NK-92 treated with Interleukin-12 subunit alpha and Interleukin-12 subunit beta, amount 100 ng/mL, for 24 hours (cell line): ENCODE results near the gene ZGRF1.
"Not testable (repeated sequence)": the region's sequence is repeated elsewhere in the genome, so short reads cannot be mapped to it uniquely, and the experiment has no call there.

Source experiments
- DNase-seq: peaks from one replicate; lab custom pipeline; 2025; lab: John Stamatoyannopoulos, UW

The ZGRF1 gene

GRCh38 chr4:112636688-112637551, at the start of gene ZGRF1, which contains the start of gene LARP7:
Gene ZGRF1, minus strand, starts transcription at chr4:112636909. Its CDS starts 3,733 bp downstream, at chr4:112633176.
Gene LARP7, plus strand, starts transcription at chr4:112637143. Its CDS starts 7,527 bp downstream, at chr4:112644670.
- peak; percentile 95 for DNase-seq

GRCh38 chr4:112680996-112681395, 44.3 kb upstream of the ZGRF1 start:
- no peak for DNase-seq

DNA sequence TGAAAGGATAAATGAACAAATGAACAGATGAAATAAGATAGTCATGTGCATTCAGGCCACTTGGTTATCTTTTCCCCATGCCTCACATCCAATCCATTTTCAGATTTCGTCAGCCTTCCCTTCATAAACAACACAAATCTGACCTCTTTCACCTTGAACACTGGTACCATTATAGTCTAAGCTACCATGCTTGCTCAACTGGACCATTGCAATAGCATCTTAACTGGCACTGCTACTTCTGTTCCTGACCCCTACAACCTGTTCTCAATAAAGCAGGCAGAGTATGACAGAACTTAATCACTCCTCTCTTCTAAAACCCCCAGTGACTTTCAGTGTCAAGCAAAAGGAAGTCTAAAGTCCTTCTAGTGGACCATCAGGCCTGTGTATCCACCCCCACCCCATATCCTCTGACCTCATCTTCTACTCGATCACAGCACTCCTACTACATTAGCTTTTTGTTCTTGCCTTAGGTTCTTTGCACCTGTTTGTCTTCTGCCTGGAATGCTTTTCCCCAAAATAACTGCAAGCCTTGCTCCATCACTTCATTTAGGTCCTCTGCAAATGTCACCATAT, 40.9 kb upstream of the ZGRF1 start:
- no peak for DNase-seq

- no peak for DNase-seq
Measured at GRCh38 chr4:112674376-112674775, 37.7 kb upstream of the ZGRF1 start.

DNA sequence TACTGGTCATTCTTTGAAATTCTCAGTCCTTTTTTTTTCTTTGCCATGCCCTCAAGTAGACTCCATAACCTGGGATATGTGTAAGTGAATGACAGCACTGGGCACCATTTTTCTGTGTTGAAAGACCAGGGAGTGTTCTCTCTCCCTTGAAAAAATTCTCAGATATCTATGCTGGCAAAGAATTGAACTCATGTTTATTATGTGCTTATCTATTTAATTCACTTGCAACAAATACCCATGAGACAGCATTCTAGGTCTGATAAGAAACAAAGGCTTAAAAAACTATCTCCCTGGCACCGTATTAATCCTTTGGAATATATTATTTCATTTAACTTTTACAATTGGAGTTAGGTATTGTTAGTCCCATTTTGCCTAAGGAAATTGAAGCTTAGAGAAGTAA, 37.0 kb upstream of the ZGRF1 start:
- no peak for DNase-seq

DNA sequence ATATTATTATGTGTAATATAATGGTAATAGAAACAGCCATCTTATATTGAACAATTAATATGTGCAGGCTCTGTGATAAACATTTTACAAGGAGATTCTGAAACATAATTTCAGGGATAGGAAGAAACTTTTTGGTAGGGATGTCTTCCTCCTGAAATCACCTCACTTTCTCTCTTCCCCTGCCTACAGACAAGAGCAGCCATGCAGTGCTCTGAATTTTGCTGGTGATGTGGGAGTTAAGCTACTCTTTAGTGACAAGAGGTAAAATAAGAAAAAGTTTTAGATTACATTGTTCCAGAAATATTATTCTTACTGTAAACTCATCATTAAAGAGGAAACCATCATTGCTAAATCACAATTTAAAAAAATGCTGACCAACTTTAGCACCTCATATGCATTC, 36.4 kb upstream of the ZGRF1 start:
- DNase-seq = no peak

- no peak for DNase-seq
Measured at GRCh38 chr4:112668131-112668530, 31.4 kb upstream of the ZGRF1 start.

GRCh38 chr4:112664611-112665010, 27.9 kb upstream of the ZGRF1 start:
- no peak for DNase-seq

- DNase-seq = not testable (repeated sequence)
Measured at GRCh38 chr4:112656115-112656514, 19.4 kb upstream of the ZGRF1 start.

DNA sequence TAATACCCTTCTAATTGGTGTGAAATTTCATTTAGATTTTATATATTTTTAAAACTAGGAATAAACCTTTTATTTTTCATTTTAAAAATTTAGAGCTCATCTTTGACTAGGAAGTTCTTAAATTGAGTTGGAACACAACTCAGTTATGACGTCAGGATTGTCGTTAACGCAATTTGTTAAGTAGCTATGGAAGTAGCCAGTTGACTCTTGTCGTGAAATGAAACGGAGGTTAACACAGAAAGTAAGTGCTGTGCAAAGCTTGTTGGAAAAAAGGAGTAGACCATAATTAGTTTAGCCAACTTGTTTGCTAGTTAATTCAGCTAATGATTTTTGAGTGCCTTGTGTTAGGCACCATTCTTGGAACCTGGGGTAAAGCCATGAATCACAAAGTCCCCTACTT, 18.6 kb upstream of the ZGRF1 start:
- no peak for DNase-seq

DNA sequence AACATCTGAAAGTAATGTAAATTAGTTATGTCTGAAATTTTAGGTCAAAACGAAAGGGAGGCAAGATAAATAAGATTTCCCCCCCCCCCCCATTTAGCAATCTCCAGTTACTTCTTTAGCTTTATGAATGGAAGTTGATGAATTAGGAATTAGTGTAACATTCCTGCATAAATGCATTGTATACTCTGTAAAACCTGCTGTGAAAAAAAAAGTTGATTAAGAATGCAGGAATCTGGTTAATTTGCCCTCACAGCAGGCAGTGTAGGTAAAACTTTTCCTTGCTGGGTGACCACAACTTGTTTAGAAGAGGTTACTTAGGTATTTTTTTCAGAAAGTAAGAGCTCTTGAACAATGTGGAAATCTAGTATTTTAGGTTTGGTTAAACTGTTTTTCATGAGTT, 15.5 kb upstream of the ZGRF1 start:
- no peak for DNase-seq

DNA sequence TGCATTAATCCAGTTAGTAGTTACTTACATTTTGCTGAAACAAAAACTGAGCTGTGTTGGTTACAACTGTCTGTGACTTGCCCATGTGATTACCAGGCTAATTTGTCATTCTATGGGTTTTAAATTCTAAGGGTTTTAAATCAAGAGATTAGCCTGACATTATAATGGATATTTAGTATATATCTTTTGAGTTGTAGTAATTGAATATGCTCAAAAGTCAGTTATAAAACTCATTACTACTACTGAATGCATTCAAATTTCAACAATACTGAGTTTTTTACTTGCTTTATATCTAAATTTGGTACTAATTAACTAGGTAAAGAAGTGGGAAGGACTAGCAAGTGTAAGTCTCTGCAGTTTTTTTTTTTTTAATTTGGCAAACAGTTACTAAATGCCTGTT, 14.9 kb upstream of the ZGRF1 start:
- DNase-seq = no peak

DNA sequence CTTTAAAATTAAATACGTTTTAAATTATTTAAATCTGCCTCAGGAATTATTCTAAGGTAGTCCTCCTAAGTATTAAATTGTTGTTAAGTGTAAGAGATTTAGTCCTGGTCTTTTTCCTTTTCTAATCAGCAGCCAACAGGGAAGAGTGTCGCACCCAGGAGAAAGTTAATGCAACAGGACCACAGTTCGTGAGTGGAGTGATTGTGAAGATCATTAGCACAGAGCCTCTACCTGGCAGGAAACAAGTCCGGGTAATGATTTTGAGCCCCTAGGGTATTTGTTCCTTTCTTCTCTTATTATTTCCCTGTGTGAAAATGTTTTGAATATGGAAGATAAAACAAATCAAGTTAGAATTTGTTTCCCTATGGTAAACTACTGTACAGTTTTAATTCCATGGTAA, 13.6 kb upstream of the ZGRF1 start:
- no peak for DNase-seq

DNA sequence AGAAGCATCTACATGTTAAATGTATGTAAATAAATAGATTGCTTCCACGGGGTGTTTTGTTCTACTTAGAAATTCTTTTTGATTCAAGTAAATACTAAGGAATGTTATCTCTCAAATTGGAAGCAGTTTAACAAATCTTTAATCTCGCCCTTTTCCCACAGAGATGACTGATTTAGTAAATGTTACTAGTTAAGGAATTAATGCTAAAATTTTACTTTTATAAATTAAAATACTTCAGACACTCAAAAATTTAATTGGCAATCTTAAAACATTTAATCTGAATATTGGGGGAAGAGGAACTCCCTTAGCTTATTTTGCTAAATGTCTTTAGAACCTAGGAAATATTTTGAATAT, 12.3 kb upstream of the ZGRF1 start:
- no peak for DNase-seq

DNA sequence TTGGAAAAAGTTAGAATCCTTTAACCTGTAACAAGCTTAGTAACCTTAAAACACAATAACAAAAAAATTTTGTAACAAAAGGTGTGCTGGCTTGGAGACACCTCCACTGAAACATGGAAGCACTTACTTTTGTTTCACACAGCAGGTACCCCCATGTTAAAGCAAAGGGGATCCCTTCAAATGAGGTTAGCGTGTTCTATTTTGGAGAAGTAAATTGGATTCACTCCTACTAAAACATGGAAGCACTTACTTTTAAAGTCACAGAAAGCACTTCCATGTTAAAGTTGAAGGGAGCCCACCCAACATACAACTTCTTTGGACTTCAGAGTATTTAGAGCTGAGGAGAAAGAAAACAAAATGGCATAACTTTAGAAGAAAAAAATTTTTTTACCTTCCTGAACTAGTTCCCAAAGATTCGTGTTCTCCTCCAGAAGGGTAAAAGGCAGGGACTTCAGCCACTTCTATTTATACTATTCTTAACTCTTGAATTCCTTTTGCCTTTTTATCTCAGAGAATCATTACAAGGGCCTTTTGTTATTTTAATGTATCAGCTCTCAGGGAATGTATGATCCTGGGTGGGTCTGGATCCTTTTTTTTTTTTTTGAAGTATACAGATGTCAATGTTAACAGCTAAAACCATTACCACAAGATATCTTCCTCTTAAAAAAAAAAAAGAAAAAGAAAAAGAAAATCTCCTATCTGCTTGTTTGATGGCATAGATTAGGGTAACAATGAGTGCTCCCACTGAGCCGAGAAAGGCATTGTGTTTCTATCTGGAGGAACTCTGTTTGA, 11.8 kb upstream of the ZGRF1 start:
- no peak for DNase-seq

- DNase-seq = no peak
Measured at GRCh38 chr4:112647785-112648184, 11.1 kb upstream of the ZGRF1 start.

DNA sequence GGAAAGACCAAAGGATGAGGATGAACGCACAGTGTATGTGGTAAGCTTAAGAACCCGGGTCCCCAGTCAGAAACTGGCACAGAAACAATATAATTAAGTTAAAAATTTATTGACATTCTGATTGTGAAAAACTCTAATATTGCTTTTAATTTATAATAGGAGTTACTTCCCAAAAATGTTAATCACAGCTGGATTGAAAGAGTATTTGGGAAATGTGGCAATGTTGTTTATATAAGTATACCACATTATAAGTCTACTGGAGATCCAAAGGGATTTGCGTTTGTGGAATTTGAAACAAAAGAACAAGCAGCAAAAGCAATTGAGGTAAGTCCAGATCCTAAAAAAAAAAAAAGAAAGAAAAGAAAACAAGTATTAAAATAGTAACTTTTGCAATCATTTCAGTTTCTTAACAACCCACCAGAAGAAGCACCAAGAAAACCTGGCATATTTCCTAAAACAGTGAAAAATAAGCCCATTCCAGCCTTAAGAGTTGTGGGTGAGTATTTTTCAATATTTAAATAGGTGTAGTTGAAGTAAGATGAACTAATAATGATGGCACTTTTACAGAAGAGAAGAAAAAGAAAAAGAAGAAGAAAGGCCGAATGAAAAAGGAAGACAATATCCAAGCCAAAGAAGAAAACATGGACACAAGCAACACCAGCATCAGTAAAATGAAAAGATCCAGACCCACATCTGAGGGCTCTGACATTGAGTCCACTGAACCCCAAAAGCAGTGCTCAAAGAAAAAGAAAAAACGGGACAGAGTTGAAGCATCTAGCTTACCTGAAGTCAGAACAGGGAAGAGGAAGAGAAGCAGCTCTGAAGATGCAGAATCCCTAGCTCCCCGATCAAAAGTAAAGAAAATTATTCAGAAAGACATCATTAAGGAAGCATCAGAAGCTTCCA, 10.2 kb upstream of the ZGRF1 start:
- no peak for DNase-seq

DNA sequence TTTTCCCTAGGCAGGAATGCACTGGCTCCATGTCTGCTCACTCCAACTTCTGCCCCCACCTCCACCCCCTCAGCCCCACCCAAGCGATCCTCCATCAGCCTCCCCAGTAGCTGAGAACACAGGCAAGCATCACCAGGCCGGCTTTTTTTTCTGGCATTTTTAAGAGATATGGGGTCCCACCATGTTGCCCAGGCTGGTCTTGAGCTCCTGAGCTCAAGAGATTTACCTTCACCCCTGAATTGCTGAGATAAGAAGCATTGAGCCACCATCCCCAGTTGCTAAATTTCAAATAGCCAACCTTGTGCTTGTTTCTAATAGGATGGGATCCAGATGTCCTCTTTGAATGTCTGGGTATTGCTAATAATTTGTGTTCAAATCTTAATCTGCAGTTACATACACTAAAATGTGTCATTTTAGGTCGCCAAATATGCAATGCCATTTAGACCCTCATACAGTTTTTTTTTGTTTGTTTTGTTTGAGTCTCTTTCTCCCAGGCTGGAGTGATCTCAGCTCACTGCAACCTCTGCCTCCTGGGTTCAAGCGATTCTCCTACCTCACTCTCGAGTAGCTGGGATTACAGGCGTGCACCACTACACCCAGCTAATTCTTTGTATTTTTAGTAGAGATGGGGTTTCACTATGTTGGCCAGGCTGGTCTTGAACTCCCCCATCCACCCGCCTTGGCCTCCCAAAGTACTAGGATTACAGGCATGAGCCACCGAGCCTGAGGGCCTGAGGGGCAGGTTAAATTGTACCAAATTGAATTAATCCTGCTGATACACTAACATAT, 9.0 kb upstream of the ZGRF1 start:
- DNase-seq = no peak

- not testable (repeated sequence) for DNase-seq
Measured at GRCh38 chr4:112644595-112645535, 8.2 kb upstream of the ZGRF1 start.

GRCh38 chr4:112642526-112642925, 5.8 kb upstream of the ZGRF1 start:
- DNase-seq = no peak
